CD14-positive monocyte (primary cell): Measurements from ENCODE around the gene SUSD6. TPM values are rescaled to one million over a fixed set of nuclear protein-coding genes. Genes with fewer than 3 reads are reported as not detected.

Experiments
- DNase-seq, 3 donors: peaks; one replicate each; pipeline ENCODE4 v3.0.0-alpha.2; 2011 to 2022
- H2AFZ ChIP-seq: 2 replicates; pipeline ENCODE4 v1.6.0; 2012; ENCODE audit warnings: mild to moderate bottlenecking, low read depth, low read length, inconsistent platforms; ENCODE audit not compliant: insufficient read depth, poor library complexity, severe bottlenecking
- H3K27ac ChIP-seq, 2 donors: 1 replicate in 1 of 2; 2 replicates in 1 of 2; pipeline ENCODE4 v1.5.1; 2012 to 2013; ENCODE audit warnings: low read length in 2 of 2, control low read depth in 1 of 2, inconsistent platforms in 1 of 2, low read depth in 1 of 2, mild to moderate bottlenecking in 1 of 2
- H3K27me3 ChIP-seq, 2 donors: one replicate each; pipeline versions ENCODE4 v1.6.0 to v1.6.1; 2011 to 2013; ENCODE audit warnings: low read length in 2 of 2; ENCODE audit not compliant: control insufficient read depth in 2 of 2, insufficient read depth in 2 of 2
- H3K36me3 ChIP-seq, 2 donors: replicated peaks in 1 of 2; 1 replicate in 1 of 2; 2 replicates in 1 of 2; pipeline versions ENCODE4 v1.5.1 to v1.6.1; 2012 to 2013; ENCODE audit warnings: low read length in 2 of 2, control low read depth in 1 of 2, inconsistent platforms in 1 of 2, mild to moderate bottlenecking in 1 of 2; ENCODE audit not compliant: insufficient read depth in 2 of 2, control insufficient read depth in 1 of 2
- H3K4me1 ChIP-seq, 2 donors: 1 replicate in 1 of 2; 2 replicates in 1 of 2; pipeline versions ENCODE4 v1.5.1 to v1.6.1; 2012 to 2013; ENCODE audit warnings: low read length in 2 of 2, control low read depth in 1 of 2, inconsistent platforms in 1 of 2, mild to moderate bottlenecking in 1 of 2, moderate library complexity in 1 of 2; ENCODE audit not compliant: insufficient read depth in 2 of 2, control insufficient read depth in 1 of 2
- H3K4me2 ChIP-seq: replicated peaks from 2 replicates; pipeline ENCODE3; 2012; ENCODE audit warnings: low read length, moderate library complexity, mild to moderate bottlenecking; ENCODE audit not compliant: poor library complexity, severe bottlenecking; ENCODE audit errors: extremely low read depth
- H3K4me3 ChIP-seq, 3 experiments: fragments of 200-600 bp in 1 of 3; sonication (generic) in 1 of 3; replicated peaks in 1 of 3; 1 replicate in 2 of 3; 2 replicates in 1 of 3; pipeline ENCODE4 v1.5.1; 2011 to 2013; ENCODE audit warnings: low read length in 3 of 3, mild to moderate bottlenecking in 3 of 3, control low read depth in 2 of 3, low read depth in 2 of 3, inconsistent platforms in 1 of 3, moderate library complexity in 1 of 3
- H3K79me2 ChIP-seq: 2 replicates; pipeline ENCODE4 v1.6.0; 2012; ENCODE audit warnings: mild to moderate bottlenecking, control low read depth, inconsistent platforms, low read length, moderate library complexity; ENCODE audit not compliant: insufficient read depth
- H3K9ac ChIP-seq: 2 replicates; pipeline ENCODE4 v1.6.0; 2017; ENCODE audit warnings: low read length, mild to moderate bottlenecking; ENCODE audit not compliant: insufficient read depth, poor library complexity, severe bottlenecking
- H3K9me3 ChIP-seq, 2 donors: replicated peaks in 1 of 2; 1 replicate in 1 of 2; 2 replicates in 1 of 2; pipeline versions ENCODE4 v1.5.1 to v1.6.1; 2012 to 2013; ENCODE audit warnings: low read length in 2 of 2, control low read depth in 1 of 2; ENCODE audit not compliant: control insufficient read depth in 1 of 2, insufficient read depth in 1 of 2
- H4K20me1 ChIP-seq: 2 replicates; pipeline ENCODE4 v1.6.0; 2012; ENCODE audit warnings: mild to moderate bottlenecking, low read length, control low read depth, moderate library complexity; ENCODE audit not compliant: insufficient read depth
- H3K27ac Mint-ChIP-seq, 7 donors: one replicate each; pipeline ENCODE4 v1.8.0; 2020; ENCODE audit warnings: mild to moderate bottlenecking in 7 of 7, mixed read lengths in 7 of 7, moderate library complexity in 6 of 7, inconsistent platforms in 2 of 7
- H3K27me3 Mint-ChIP-seq, 3 donors: one replicate each; pipeline ENCODE4 v1.8.0; 2021 to 2022; ENCODE audit warnings: low read depth in 3 of 3, mild to moderate bottlenecking in 3 of 3, mixed read lengths in 3 of 3, moderate library complexity in 3 of 3, inconsistent platforms in 1 of 3
- H3K36me3 Mint-ChIP-seq, 2 donors: one replicate each; pipeline ENCODE4 v1.8.0; 2020; ENCODE audit warnings: mixed read lengths in 2 of 2, inconsistent platforms in 1 of 2, mild to moderate bottlenecking in 1 of 2
- H3K4me1 Mint-ChIP-seq: one replicate; pipeline ENCODE4 v1.8.0; 2020; ENCODE audit warnings: mild to moderate bottlenecking, mixed read lengths
- H3K4me3 Mint-ChIP-seq, 2 donors: one replicate each; pipeline ENCODE4 v1.8.0; 2020; ENCODE audit warnings: mild to moderate bottlenecking in 2 of 2, mixed read lengths in 2 of 2, moderate library complexity in 1 of 2
- H3K9me3 Mint-ChIP-seq, 7 donors: one replicate each; pipeline ENCODE4 v1.8.0; 2020 to 2022; ENCODE audit warnings: mixed read lengths in 7 of 7, mild to moderate bottlenecking in 6 of 7, moderate library complexity in 6 of 7, inconsistent platforms in 2 of 7
- CTCF ChIP-seq: fragments of 200-600 bp; IDR thresholded peaks from one replicate; pipeline ENCODE4 v1.8.0; 2022; ENCODE audit warnings: antibody characterized with exemption, mild to moderate bottlenecking
- WGBS: methylation state at CpG from one replicate; pipeline ENCODE4 v1.1.5; 2013; ENCODE audit warnings: missing lambda C conversion rate; ENCODE audit not compliant: insufficient coverage; 5-methylcytosine and 5-hydroxymethylcytosine counted together
- intact Hi-C, 2 donors: fragments of 100-400 bp; cut with micrococcal nuclease; formaldehyde crosslinking; loops; one replicate each; pipeline versions ENCODE4 v1.15.0 to v1.15.1; 2023
- polyA plus RNA-seq, 3 donors: library from polyadenylated mRNA; depleted of rRNA in 1 of 3; unstranded in 2 of 3; stranded (reverse) in 1 of 3; fragments of 300-500 nt in 2 of 3; fragments of >200 nt in 1 of 3; fragmentation: Illumina TruSeq in 2 of 3; gene quantifications; 1 replicate in 2 of 3; 2 replicates in 1 of 3; pipeline ENCODE4 v1.2.3, GENCODE V29; 2012 to 2021

The SUSD6 gene
- polyA plus RNA-seq, 3 donors, result 17.3 to 81.8 (median 30.1) TPM

GRCh38 chr14:69676723-69677122 is 65.3 kb downstream of the SUSD6 start:
- no peaks in the 10 kb centered on the region for H3K9me3 Mint-ChIP-seq
- peaks cover 96% of the 10 kb centered on the region for H3K79me2 ChIP-seq
- H3K4me3 ChIP-seq, result no peak overlapping the region
- no peak overlapping the region for H3K9ac ChIP-seq
- H3K4me2 ChIP-seq, result no peak overlapping the region
- 100% methylated on average over 1 of the region's 2 CpGs for WGBS
- H3K27ac ChIP-seq, result no peak overlapping the region
- DNase-seq, result no peak
- H3K36me3 Mint-ChIP-seq, result peaks cover 22 to 41% of the 10 kb centered on the region in 2 donors
- H3K4me1 Mint-ChIP-seq, result peaks cover 52% of the 10 kb centered on the region
- H3K4me1 ChIP-seq, result peaks cover 44 to 47% of the 10 kb centered on the region in 2 donors
- no peaks in the 10 kb centered on the region for H3K27me3 ChIP-seq
- no peaks in the 10 kb centered on the region for H3K9me3 ChIP-seq
- peaks cover 3 to 36% of the 10 kb centered on the region in 2 donors for H3K36me3 ChIP-seq
- H2AFZ ChIP-seq, result no peak overlapping the region
- H3K27ac Mint-ChIP-seq, result no peak overlapping the region
- H3K4me3 Mint-ChIP-seq, result no peak overlapping the region
- H3K27me3 Mint-ChIP-seq, result no peaks in the 10 kb centered on the region
- H4K20me1 ChIP-seq, result peaks cover 98% of the 10 kb centered on the region
- intact Hi-C loops, result no loop called here
- TF ChIP-seq CTCF, result no peak

GRCh38 chr14:69680297-69680696 is 68.9 kb downstream of the SUSD6 start:
- H3K4me1 ChIP-seq, result peaks cover 49 to 55% of the 10 kb centered on the region in 2 donors
- no peak overlapping the region for H3K4me2 ChIP-seq
- 100% methylated on average over 1 of the region's 1 CpG for WGBS
- no peak overlapping the region for H3K4me3 Mint-ChIP-seq
- H3K27ac Mint-ChIP-seq, result peak overlapping the region in 3 of 7 donors; percentile 37 to 70 (median 63)
- no peaks in the 10 kb centered on the region for H3K9me3 Mint-ChIP-seq
- no peak overlapping the region for H3K4me3 ChIP-seq
- H4K20me1 ChIP-seq, result peaks cover 98% of the 10 kb centered on the region
- peaks cover 18 to 25% of the 10 kb centered on the region in 2 donors for H3K36me3 Mint-ChIP-seq
- H3K79me2 ChIP-seq, result peaks cover 96% of the 10 kb centered on the region
- no peaks in the 10 kb centered on the region for H3K27me3 ChIP-seq
- no peaks in the 10 kb centered on the region for H3K27me3 Mint-ChIP-seq
- no peak for DNase-seq
- intact Hi-C loops, result no loop called here
- no peak overlapping the region for H3K9ac ChIP-seq
- peaks cover 3 to 23% of the 10 kb centered on the region in 2 donors for H3K36me3 ChIP-seq
- H3K4me1 Mint-ChIP-seq, result peaks cover 57% of the 10 kb centered on the region
- TF ChIP-seq CTCF, result no peak
- H3K27ac ChIP-seq, result peak overlapping the region in 1 of 2 donors; percentile 72
- H2AFZ ChIP-seq, result no peak overlapping the region
- H3K9me3 ChIP-seq, result no peaks in the 10 kb centered on the region
